ENCODE measurements around the gene SLC29A3.
A peak's percentile ranks its signal among the peaks of the same experiment; 100 is the strongest.
"Not testable (repeated sequence)": the region's sequence is repeated elsewhere in the genome, so short reads cannot be mapped to it uniquely, and the experiment has no call there.

SLC29A3 gene

GRCh38 chr10:71284544-71285179 is 34.4 kb upstream of the SLC29A3 start:
- no peak for DNase-seq

GRCh38 chr10:71285180-71285545 is 33.9 kb upstream of the SLC29A3 start:
- peak; percentile 29 for DNase-seq

GRCh38 chr10:71285986-71286385 is 33.1 kb upstream of the SLC29A3 start:
- DNase-seq = no peak

- DNase-seq = no peak
Measured at GRCh38 chr10:71286521-71287294, 32.4 kb upstream of the SLC29A3 start.

GRCh38 chr10:71287456-71287855 is 31.6 kb upstream of the SLC29A3 start:
- DNase-seq = no peak

- no peak for DNase-seq
Measured at GRCh38 chr10:71288461-71288860, 30.6 kb upstream of the SLC29A3 start.

GRCh38 chr10:71289421-71290130 is 29.5 kb upstream of the SLC29A3 start:
- DNase-seq = no peak

GRCh38 chr10:71290331-71290730 is 28.7 kb upstream of the SLC29A3 start:
- DNase-seq = no peak

GRCh38 chr10:71290806-71291527 is 28.1 kb upstream of the SLC29A3 start:
- DNase-seq = no peak

- DNase-seq = no peak
Measured at GRCh38 chr10:71291528-71291900, 27.5 kb upstream of the SLC29A3 start.

- DNase-seq = no peak
Measured at GRCh38 chr10:71292624-71293445, 26.2 kb upstream of the SLC29A3 start.

GRCh38 chr10:71293446-71294084 is 25.5 kb upstream of the SLC29A3 start:
- no peak for DNase-seq

- no peak for DNase-seq
Measured at GRCh38 chr10:71294091-71294561, 24.9 kb upstream of the SLC29A3 start.

GRCh38 chr10:71294856-71295255 is 24.2 kb upstream of the SLC29A3 start:
- DNase-seq = no peak

GRCh38 chr10:71295641-71296040 is 23.4 kb upstream of the SLC29A3 start:
- no peak for DNase-seq

- no peak for DNase-seq
Measured at GRCh38 chr10:71296086-71296485, 23.0 kb upstream of the SLC29A3 start.

GRCh38 chr10:71296811-71297210 is 22.2 kb upstream of the SLC29A3 start:
- DNase-seq = not testable (repeated sequence)

GRCh38 chr10:71297343-71297742 is 21.7 kb upstream of the SLC29A3 start:
- no peak for DNase-seq

GRCh38 chr10:71299071-71299785 is 19.8 kb upstream of the SLC29A3 start:
- DNase-seq = no peak

- no peak for DNase-seq
Measured at GRCh38 chr10:71300555-71301370, 18.3 kb upstream of the SLC29A3 start.
